HG02623 (cell line): ENCODE measurements around the gene KIFAP3.
"Not testable (repeated sequence)": the region's sequence is repeated elsewhere in the genome, so short reads cannot be mapped to it uniquely, and the experiment has no call there.

Experiments used
- ATAC-seq: cut with Tn5 transposase; IDR thresholded peaks from one replicate; pipeline ENCODE4 v1.9.1; 2021; ENCODE audit warnings: moderate library complexity; ENCODE audit not compliant: unreplicated experiment

Gene KIFAP3

DNA sequence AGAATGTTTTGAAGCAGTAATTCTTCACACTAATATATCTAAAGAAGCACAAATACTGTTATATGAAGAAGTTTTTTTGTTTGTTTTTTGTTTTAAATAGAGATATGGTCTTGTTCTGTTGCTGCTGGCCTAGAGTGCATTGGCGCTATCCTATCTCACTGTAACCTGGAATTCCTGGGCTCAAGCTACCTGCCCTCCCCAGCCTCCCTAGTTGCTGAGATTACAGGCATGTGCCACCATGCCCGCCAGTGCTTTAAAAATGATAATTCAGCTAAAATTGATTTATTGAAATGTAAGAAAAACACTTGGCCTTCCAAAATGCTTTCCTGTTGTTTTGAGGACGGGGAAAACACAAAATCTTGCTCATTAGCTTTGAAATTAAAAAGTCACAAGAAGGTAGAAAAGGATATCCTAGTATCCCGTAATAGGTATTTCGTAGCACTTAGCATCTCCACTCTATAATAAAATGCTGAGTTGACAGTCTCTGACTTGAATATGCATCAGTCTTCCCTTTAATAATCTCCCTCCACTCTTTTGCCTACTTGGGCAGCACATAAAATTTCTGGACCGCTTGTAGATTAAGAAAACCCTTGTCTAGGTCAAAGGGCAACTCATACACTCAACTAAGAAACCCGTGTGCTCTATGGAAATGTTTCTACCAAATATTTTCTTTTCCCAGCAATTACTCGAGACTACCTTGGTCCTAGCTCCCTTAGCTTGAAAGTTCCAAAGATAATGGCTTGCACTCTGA, 182.1 kb downstream of the KIFAP3 start:
- no peak for ATAC-seq

DNA sequence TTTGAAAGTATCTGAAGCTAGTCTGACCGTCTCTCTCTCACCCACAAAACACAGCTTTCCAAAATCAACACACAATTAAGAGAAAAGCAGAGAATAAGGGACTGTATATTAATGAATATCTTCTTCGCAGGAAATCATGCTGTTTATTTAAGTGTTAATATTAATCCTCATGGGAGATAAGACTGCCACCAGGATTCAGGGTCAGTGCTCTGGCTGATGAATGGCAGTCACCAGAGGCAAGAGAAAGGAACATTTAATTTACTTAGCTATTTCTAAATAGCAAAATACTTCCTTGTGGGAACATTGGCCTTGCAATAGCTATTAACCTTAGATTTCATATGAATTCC, 183.0 kb downstream of the KIFAP3 start:
- ATAC-seq = no peak

DNA sequence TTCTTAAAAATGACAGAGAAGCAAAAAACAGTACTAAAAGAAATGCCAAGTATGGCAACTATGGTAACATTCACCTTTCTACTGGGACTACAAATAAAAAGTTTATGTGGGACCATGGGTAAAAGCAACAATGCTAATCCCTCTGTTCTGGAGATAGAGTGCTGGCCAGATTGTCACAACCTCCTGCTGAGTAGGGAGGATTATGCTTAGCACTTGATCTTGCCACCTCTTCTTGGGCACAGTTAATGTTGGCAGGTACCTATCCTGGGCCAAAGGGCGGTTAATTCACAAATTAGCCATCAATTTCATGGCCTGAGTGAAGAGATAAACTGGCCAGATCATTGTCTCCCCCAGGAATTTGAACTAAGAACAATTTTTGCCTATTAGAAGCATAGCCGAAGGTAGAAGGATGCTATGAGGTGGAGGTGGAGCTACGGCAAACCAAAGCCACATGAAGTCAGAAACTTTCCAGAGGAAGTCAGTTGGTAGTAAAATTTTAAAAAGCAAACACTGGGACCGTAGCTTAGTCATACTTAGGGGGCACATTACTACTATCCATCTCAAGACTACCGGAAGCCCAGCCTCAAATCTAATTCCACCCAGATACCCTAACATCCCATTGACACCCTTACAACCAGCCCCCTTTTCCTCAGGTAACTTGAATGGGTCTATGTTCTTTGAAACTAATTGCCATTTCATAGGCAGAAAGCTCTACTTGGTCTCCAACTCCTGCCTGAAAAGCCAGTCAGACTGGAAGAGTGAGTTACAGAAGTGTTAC, 183.5 kb downstream of the KIFAP3 start:
- no peak for ATAC-seq

DNA sequence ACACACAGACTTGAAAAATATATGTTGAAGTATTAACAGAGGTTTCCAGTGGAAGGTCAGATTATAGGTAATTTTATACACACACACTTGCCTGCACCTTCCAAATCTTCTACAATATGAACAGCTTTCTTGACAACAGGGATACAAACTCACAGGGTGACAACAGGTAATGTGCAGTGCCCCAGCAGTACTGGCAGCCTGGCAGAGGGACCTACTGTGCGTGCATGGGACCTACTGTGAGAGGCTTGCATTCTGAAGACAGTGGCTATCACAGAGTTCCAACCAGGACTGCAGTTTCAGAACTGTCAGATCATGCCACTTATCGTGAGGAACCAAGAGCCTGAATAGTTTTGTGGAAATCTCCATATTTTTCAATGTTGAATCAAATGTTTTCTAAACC, 184.6 kb downstream of the KIFAP3 start:
- ATAC-seq = no peak

DNA sequence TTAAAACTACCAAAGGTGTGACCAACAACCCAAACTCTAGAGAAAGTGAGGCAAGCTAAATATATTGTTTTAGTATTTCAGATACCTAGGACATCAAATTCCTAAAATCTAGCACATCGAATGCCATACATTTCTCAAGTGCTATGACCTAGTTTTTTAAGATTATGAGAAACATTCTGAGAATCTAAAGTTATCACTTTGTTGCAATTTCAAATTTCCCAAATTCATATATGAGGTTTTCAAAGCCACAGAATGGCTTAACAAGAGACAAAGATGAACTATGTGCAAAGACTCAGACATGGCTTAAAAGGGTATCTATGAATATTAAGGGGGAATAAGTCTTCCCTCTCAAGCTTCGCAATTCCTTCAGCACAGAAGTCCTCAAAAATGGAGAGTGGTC, 187.6 kb downstream of the KIFAP3 start:
- ATAC-seq = no peak

DNA sequence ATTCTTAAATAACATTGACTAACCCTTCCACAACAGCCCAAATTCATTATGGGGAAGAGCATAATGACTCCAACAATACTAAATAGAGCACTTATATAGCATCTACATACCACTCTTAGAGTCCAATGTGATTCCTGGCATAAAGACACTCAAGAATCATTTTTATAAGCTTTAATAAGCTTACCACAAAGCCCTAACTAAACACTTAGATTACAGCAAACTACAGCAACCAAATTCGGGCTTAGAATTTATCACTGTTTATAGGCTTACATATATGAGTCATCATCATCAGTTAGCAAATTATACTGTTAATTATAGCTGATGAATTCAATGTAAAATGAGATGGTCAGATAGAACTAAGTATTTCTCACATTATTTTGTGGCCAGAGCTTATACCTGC, 188.1 kb downstream of the KIFAP3 start:
- no peak for ATAC-seq

DNA sequence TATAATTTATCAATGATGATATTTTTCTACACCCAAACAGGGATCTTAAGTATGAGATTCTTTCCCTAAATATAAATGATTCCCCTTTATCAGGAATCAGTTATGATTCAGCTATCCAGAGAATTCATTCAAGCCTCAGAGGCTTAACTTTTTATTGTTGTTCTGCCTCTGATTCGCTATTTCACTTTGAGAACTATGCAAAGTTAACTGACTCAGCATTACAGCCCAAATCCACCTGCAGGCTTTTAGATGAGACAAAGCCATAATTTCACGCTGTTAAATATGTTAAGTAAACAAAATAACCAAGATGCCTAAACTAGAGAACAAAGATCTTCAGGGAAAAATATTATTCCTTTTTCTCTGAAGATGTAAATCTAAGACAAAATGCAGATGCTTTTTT, 189.3 kb downstream of the KIFAP3 start:
- no peak for ATAC-seq

DNA sequence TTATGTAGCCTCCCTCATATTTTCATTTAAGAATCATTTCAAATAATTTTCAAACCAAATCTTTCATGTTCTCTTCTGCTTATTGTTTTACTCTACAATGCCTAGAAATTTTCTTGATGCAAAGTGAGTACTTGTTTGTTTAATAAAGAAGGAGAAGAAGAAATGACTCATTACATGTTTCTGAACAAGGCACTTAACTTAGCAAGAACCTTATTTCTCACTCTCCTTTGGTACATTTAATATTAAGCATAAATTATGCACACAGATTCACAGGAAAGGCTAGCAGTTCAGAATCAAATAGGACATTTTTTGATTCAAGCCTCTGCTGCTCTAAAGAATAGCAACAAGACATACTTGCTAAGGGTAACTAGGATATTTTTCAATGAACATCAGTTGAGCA, 189.9 kb downstream of the KIFAP3 start:
- ATAC-seq = no peak

DNA sequence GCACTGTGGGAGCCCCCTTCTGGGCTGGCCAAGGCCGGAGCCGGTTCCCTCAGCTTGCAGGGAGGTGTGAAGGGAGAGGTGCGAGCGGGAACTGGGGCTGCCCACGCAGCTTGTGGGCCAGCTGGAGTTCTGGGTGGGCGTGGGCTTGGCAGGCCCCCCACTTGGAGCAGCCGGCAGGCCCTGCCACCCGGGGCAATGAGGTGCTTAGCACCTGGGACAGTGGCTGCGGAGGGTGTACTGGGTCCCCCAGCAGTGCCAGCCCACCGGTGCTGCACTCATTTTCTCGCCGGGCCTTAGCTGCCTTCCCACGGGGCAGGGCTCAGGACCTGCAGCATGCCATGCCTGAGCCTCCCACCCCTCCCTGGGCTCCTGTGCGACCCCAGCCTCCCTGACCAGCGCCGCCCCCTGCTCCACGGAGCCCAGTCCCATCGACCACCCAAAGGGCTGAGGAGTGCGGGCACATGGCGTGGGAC, 192.4 kb downstream of the KIFAP3 start:
- ATAC-seq = no peak

DNA sequence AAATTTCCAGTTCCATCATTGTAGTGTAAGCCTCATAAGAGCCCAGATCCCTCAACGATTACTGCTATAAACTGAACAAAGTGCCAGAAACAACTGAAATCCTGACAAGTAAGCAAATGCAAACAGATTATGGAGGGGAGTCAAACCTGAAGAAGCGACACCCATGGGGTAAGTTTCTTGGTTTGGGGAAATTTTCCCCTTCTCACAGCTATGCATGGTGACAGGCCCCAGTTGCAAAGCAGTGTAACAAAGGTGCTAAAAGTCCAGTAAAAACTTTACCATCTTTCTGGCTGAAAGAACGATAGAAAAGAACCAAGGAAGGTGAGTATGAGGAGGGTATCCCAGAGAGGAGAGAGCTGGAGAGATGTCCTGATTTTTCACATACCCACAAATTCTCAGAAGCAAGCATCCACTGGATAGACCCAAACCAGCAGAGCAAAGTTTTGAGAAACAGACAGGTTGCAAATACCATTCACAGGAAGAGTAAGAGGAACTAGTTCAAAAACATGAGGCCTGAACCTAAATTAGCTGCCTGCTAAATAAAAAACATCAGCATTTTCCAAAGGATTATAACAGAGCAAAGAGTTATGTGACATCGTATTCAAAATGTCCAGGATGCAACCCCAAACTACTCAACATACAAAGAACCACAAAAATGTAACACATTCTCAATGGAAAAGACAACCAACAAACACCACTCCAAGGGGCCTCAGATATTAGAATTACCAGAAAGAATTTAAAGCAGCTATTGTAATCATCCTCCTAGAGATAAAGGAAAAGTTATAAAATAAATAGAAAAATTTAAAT, 195.3 kb downstream of the KIFAP3 start:
- ATAC-seq = no peak

DNA sequence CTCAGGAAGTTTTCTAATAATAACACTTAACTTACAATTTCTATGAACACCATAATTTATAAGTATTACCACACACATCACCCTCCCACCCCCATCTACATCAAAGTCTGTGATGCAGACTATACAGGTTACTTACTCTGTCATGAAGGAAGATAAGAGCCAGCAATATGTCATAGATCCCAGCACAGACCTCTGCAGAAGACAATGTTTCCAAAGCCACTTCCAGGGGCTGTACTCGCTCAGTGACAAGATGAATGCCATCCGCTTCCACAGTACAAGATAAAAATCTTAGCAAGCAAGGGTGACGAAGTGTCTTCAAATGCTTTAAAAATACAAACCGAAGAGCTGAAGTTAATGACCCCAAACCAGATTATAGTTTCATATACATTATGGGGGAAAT, 196.0 kb downstream of the KIFAP3 start:
- ATAC-seq = no peak

DNA sequence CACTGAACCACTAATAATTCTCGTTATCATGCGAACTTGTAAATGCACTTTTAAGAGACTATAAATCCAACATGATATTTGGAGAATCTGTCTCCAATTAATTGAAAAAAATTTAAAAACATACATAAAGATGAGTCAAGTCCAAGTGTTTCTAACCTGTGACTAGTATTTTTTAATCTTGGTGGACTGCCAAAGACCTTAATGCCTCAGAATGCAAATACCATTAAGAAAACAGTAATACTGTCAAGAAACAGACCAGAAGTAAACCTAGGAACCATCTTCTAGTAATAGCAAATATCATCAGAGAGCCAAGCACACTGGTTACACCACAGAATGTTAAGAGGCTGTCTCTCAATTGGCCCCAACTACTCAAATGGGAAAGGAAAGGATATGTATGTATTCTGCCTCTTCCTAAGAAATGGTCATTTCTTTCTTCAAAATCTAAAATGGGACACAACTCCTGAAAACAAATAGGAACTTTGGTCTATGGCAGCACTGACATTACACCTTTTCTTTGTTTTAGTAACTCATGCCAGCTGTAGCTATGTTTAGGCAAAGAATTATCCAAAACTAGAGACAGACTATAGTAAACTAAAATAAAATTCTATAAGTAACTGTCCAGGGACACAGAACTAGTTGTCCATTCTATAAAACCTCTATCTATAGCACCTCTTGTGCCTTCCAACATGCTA, 196.5 kb downstream of the KIFAP3 start:
- ATAC-seq = no peak

DNA sequence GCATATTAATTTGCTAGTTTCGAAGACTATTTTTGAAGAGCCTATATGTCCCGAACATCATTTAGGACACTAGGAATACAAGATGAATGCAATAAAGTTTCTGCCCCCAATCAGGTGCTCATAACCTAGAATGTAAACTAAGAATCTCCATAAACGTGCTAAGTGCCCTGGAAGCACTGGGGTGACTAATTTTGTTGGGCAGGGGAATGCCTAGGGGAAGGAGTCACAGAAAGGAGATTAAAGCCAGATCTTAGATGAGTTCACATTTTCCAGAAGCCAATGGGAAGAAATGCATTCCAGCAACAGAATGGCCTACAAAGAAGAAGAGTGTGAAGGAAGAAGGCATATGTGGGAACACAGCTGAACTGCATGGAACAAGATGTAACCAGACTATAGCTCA, 200.3 kb downstream of the KIFAP3 start:
- no peak for ATAC-seq

DNA sequence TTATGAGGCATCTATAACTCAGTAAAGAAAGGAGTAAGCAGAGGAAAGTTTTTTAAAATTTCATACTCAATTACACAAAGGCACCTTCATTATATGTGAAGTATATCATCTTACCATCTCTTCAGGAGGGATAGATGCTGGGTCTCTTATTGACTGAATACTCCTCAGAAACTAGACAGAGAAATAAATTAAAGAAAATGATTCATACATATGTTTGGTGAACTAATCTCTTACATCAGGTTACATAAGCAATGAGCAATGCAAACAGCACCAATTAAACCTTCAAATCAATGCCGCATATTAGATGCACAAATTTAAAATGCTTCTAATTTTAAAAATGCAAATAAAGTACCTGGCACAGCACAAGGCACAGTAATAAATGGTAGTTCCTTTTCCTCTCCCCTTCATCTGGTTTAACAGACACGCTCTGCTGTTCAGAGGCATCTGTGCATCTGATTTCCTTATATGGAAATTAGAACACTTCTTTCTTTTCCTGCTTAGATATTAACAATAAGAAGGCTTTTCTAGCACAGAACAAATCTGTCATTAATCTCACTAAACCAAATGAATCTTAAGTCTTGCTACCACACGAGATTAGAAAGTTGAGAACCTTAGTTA, 200.8 kb downstream of the KIFAP3 start:
- no peak for ATAC-seq

DNA sequence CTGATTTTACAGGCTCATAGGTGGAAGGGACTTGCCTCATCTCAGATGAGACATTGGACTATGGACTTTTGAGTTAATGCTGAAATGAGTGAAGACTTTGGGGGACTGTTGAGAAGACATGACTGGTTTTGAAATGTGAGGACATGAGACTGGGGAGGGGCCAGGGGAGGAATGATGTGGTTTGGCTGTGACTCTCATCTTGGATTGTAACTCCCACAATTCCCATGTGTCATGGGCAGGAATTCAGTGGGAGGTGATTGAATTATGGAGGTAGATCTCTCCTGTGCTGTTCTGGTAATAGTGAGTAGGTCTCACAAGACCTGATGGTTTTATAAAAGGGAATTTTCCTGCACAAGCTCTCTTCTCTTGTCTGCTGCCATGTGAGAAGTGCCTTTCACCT, 201.6 kb downstream of the KIFAP3 start:
- ATAC-seq = no peak

DNA sequence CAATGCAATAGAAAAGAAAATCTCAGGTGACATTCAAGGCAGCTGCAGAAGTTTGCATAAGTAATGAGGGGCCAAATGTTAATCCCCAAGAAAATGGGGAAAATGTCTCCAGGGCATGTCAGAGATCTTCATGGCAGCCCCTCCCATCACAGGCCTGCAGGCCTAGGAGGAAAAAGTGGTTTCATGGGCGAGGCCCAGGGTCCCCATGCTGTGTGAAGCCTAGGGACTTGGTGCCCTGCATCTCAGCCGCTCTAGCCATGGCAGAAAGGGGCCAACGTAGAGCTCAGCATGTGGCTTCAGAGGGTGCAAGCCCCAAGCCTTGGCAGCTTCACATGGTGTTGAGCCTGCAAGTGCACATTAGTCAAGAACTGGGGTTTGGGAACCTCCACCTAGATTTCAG, 202.5 kb downstream of the KIFAP3 start:
- ATAC-seq = not testable (repeated sequence)
